K562 (cell line): ENCODE data around the gene PEPD. TPM values are rescaled to one million over a fixed set of nuclear protein-coding genes. Genes with fewer than 3 reads are reported as not detected.
A peak's percentile ranks its signal among the peaks of the same experiment; 100 is the strongest.

ENCODE experiments used
- ATAC-seq: fragments of 200-7000 bp; cut with Tn5 transposase; 3 replicates; pipeline ENCODE4 v1.9.1; 2020; ENCODE audit warnings: moderate library complexity
- BruUV-seq: library from RNA; stranded (reverse); fragments of 400-500 nt; replicated peaks from 2 replicates; lab custom pipeline; 2021; lab: Mats Ljungman, UMichigan
- CTCF ChIA-PET: fragments of 300-600 bp; formaldehyde crosslinking; extraction: SDS; loops from one replicate; lab custom pipeline; 2021; ENCODE audit warnings: low intra/inter-chr PET ratio; lab: Yijun Ruan, JAX
- POLR2A ChIA-PET: fragments of 300-600, 350-650 bp; sonication (Branson Sonifier 250); formaldehyde crosslinking; extraction: SDS; loops from one replicate; lab custom pipeline; 2021; ENCODE audit warnings: antibody characterized with exemption, inconsistent platforms; lab: Yijun Ruan, JAX
- DNase-seq, 4 experiments: peaks; one replicate each; pipeline versions ENCODE4 v3.0.0 to v3.0.0-alpha.2; 2011 to 2018; ENCODE audit warnings: low spot score in 3 of 4, mixed read lengths in 3 of 4; ENCODE audit errors: extremely low read depth in 1 of 4
- FAIRE-seq: peaks from 2 replicates; lab custom pipeline; 2011; peaks lifted over from hg19 to GRCh38; lab: Jason Lieb, UNC
- H2AFZ ChIP-seq: 2 replicates; pipeline ENCODE4 v1.6.0; 2011; ENCODE audit warnings: low read depth, low read length, control low read depth, inconsistent platforms
- H3K27ac ChIP-seq: fragments of 200-600 bp; 3 replicates; pipeline ENCODE4 v1.8.0; 2011; ENCODE audit warnings: low read depth, mild to moderate bottlenecking, control low read depth, inconsistent platforms, low read length, moderate library complexity, mixed read lengths; ENCODE audit errors: extremely low read depth
- H3K27me3 ChIP-seq, 2 experiments: fragments of 300-600 bp in 1 of 2; 2 replicates in 1 of 2; 3 replicates in 1 of 2; pipeline versions ENCODE4 v1.6.0 to v1.8.0; 2011; ENCODE audit warnings: inconsistent platforms in 2 of 2, low read length in 2 of 2, mild to moderate bottlenecking in 1 of 2, mixed read lengths in 1 of 2, moderate library complexity in 1 of 2; ENCODE audit not compliant: control insufficient read depth in 2 of 2, insufficient read depth in 2 of 2
- H3K36me3 ChIP-seq: fragments of 300-600 bp; 3 replicates; pipeline ENCODE4 v1.8.0; 2011; ENCODE audit warnings: mild to moderate bottlenecking, low read length, inconsistent platforms; ENCODE audit not compliant: control insufficient read depth, insufficient read depth
- H3K4me1 ChIP-seq, 2 experiments: fragments of 200-600 bp in 1 of 2; replicated peaks in 1 of 2; 2 replicates in 1 of 2; 3 replicates in 1 of 2; pipeline versions ENCODE4 v1.5.1 to v1.8.0; 2011; ENCODE audit warnings: inconsistent platforms in 2 of 2, low read length in 2 of 2, mild to moderate bottlenecking in 1 of 2, mixed read lengths in 1 of 2, moderate library complexity in 1 of 2; ENCODE audit not compliant: control insufficient read depth in 2 of 2, insufficient read depth in 2 of 2
- H3K4me2 ChIP-seq: 2 replicates; pipeline ENCODE4 v1.6.1; 2011; ENCODE audit warnings: low read length, control low read depth, inconsistent platforms, mixed read lengths; ENCODE audit not compliant: insufficient read depth
- H3K4me3 ChIP-seq: fragments of 200-600 bp; sonication (generic), shearing (Covaris generic); 2 replicates; pipeline ENCODE4 v1.5.1; 2016; ENCODE audit warnings: control low read depth, inconsistent platforms
- H3K79me2 ChIP-seq: fragments of 200-600 bp; 3 replicates; pipeline ENCODE4 v1.8.0; 2011; ENCODE audit warnings: low read length, inconsistent platforms; ENCODE audit not compliant: control insufficient read depth, insufficient read depth
- H3K9ac ChIP-seq, 2 experiments: 2 replicates each; pipeline versions ENCODE4 v1.6.0 to v1.6.1; 2011; ENCODE audit warnings: low read depth in 2 of 2, low read length in 2 of 2, control low read depth in 1 of 2, inconsistent platforms in 1 of 2, mild to moderate bottlenecking in 1 of 2, mixed read lengths in 1 of 2; ENCODE audit not compliant: insufficient read depth in 1 of 2
- H3K9me1 ChIP-seq: one replicate; pipeline ENCODE4 v1.6.0; 2011; ENCODE audit warnings: inconsistent platforms, mild to moderate bottlenecking, low read length, moderate library complexity; ENCODE audit not compliant: control insufficient read depth, insufficient read depth
- H3K9me3 ChIP-seq: replicated peaks from 2 replicates; pipeline ENCODE4 v1.5.1; 2011; ENCODE audit warnings: low read depth, low read length, inconsistent platforms; ENCODE audit not compliant: control insufficient read depth, insufficient read depth
- H4K20me1 ChIP-seq: replicated peaks from 2 replicates; pipeline ENCODE4 v1.6.1; 2011; ENCODE audit warnings: low read length, inconsistent platforms, mixed read lengths; ENCODE audit not compliant: control insufficient read depth, insufficient read depth
- BCL6 ChIP-seq: fragments of 250-450 bp; sonication (Bioruptor Pico); IDR thresholded peaks from 2 replicates; pipeline ENCODE4 v1.4.0; 2020
- CBFA2T3 ChIP-seq: fragments of 450-650 bp; IDR thresholded peaks from 2 replicates; pipeline ENCODE4 v1.6.1; 2017
- CEBPB ChIP-seq: fragments of 450-650 bp; IDR thresholded peaks from 2 replicates; pipeline ENCODE4 v1.6.1; 2016; ENCODE audit warnings: missing genetic modification characterization, missing compliant biosample characterization
- CREB1 ChIP-seq, 2 experiments: sonication (generic) in 1 of 2; formaldehyde crosslinking in 1 of 2; IDR thresholded peaks; 2 replicates each; pipeline versions ENCODE4 v1.6.1 to v1.8.0; 2012 to 2022; ENCODE audit warnings: inconsistent platforms in 1 of 2, mild to moderate bottlenecking in 1 of 2, missing genetic modification reagents in 1 of 2, moderate library complexity in 1 of 2
- ETV1 ChIP-seq: fragments of 450-650 bp; conservative IDR thresholded peaks from 2 replicates; pipeline ENCODE4 v1.6.1; 2016; ENCODE audit warnings: missing genetic modification characterization, control low read depth, low read depth, missing compliant biosample characterization
- GABPA ChIP-seq: fragments of 200-800 bp; sonication (Bioruptor generic); conservative IDR thresholded peaks from 2 replicates; pipeline ENCODE4 v1.6.1; 2016; ENCODE audit warnings: low read depth, missing genetic modification characterization, missing compliant biosample characterization
- PHF21A ChIP-seq: fragments of 450-650 bp; IDR thresholded peaks from 2 replicates; pipeline ENCODE4 v1.6.1; 2017; ENCODE audit warnings: low read depth, borderline replicate concordance
- SMAD4 ChIP-seq: fragments of 250-450 bp; sonication (Bioruptor Pico); conservative IDR thresholded peaks from 2 replicates; pipeline ENCODE4 v1.8.0; 2021; ENCODE audit warnings: inconsistent platforms, mild to moderate bottlenecking, moderate library complexity
- TAL1 ChIP-seq: fragments of 450-650 bp; IDR thresholded peaks from 2 replicates; pipeline ENCODE4 v1.6.1; 2016; ENCODE audit warnings: mild to moderate bottlenecking
- TBL1XR1 ChIP-seq, 2 experiments: IDR thresholded peaks; 2 replicates each; pipeline ENCODE4 v1.6.1; 2012; ENCODE audit warnings: improper control_type of control experiment in 2 of 2, low read length in 2 of 2, mild to moderate bottlenecking in 1 of 2
- TCF3 ChIP-seq: sonication (generic); formaldehyde crosslinking; IDR thresholded peaks from 2 replicates; pipeline ENCODE4 v1.4.0; 2020; ENCODE audit warnings: mild to moderate bottlenecking, missing genetic modification reagents
- TEAD4 ChIP-seq, 2 experiments: sonication (generic) in 1 of 2; formaldehyde crosslinking in 1 of 2; IDR thresholded peaks; 2 replicates each; pipeline versions ENCODE4 v1.6.1 to v1.8.0; 2012 to 2022; ENCODE audit warnings: borderline replicate concordance in 1 of 2, inconsistent platforms in 1 of 2, low read length in 1 of 2, mild to moderate bottlenecking in 1 of 2, missing genetic modification reagents in 1 of 2
- TRIM24 ChIP-seq, 2 experiments: fragments of 450-650 bp; IDR thresholded peaks; 2 replicates each; pipeline ENCODE4 v1.6.1; 2016
- ZNF311 ChIP-seq: fragments of 250-450 bp; sonication (Bioruptor Pico); IDR thresholded peaks from 2 replicates; pipeline ENCODE4 v1.4.0; 2020; ENCODE audit warnings: mild to moderate bottlenecking, moderate library complexity
- ZNF507 ChIP-seq: conservative IDR thresholded peaks from 2 replicates; pipeline ENCODE4 v1.6.1; 2017; ENCODE audit warnings: missing genetic modification characterization, missing compliant biosample characterization
- ZNF57 ChIP-seq: fragments of 450-650 bp; formaldehyde crosslinking; IDR thresholded peaks from 2 replicates; pipeline ENCODE4 v1.4.0; 2020; ENCODE audit warnings: mild to moderate bottlenecking, moderate library complexity
- WGBS: fragments of 100-300 bp; shearing (Covaris generic); methylation state at CpG from one replicate; pipeline ENCODE4 v1.1.6; 2016; ENCODE audit warnings: low coverage, mixed read lengths; ENCODE audit not compliant: insufficient coverage; ENCODE audit errors: missing lambda C conversion rate; 5-methylcytosine and 5-hydroxymethylcytosine counted together
- in situ Hi-C: fragments of 300-500 bp; cut with MboI; formaldehyde crosslinking; loops from 4 replicates; pipeline ENCODE4 v1.15.0; 2018; ENCODE audit warnings: inconsistent platforms, mixed read lengths
- intact Hi-C: fragments of 100-400 bp; cut with micrococcal nuclease; formaldehyde crosslinking; loops from 2 replicates; pipeline ENCODE4 v1.14.2; 2022
- polyA plus RNA-seq, 8 experiments: library from polyadenylated mRNA; depleted of rRNA in 4 of 8; stranded (reverse) in 5 of 8; unstranded in 3 of 8; fragments of >200 nt; fragmentation: Nextera tagmentation in 2 of 8; fragmentation: Illumina TruSeq in 1 of 8; extraction: Ambion mirVana in 2 of 8; extraction: Trizol in 1 of 8; gene quantifications; 2 replicates each; pipeline versions ENCODE4 v1.2.1 to v1.2.3, GENCODE V29; 2011 to 2014; ENCODE audit warnings: inconsistent platforms in 1 of 8, missing spikeins in 1 of 8
- total RNA-seq, 7 experiments: library from RNA; depleted of rRNA in 6 of 7; stranded (reverse); fragments of >200 nt in 6 of 7; fragmentation: Illumina TruSeq in 2 of 7; extraction: Trizol in 2 of 7; gene quantifications; 2 replicates each; pipeline versions ENCODE4 v1.2.1 to v1.2.3, GENCODE V29; 2011 to 2021; ENCODE audit warnings: low replicate concordance in 1 of 7
- TF ChIP-seq, protein P1 (sequence below): fragments of 250-450 bp; sonication (Bioruptor Pico); IDR thresholded peaks from 2 replicates; pipeline ENCODE4 v1.5.0; 2020; ENCODE audit warnings: mild to moderate bottlenecking, borderline replicate concordance
- TF ChIP-seq, protein P2 (sequence below): fragments of 450-650 bp; formaldehyde crosslinking; IDR thresholded peaks from 2 replicates; pipeline ENCODE4 v1.4.0; 2020; ENCODE audit warnings: mild to moderate bottlenecking, moderate library complexity

The PEPD gene
- total and polyA plus RNA-seq, 9 of the 15 experiments (the other 6 are each of a cell fraction or from before 2014, with no cell fraction given), result 1.3 to 19.2 (median 16.0) TPM

DNA sequence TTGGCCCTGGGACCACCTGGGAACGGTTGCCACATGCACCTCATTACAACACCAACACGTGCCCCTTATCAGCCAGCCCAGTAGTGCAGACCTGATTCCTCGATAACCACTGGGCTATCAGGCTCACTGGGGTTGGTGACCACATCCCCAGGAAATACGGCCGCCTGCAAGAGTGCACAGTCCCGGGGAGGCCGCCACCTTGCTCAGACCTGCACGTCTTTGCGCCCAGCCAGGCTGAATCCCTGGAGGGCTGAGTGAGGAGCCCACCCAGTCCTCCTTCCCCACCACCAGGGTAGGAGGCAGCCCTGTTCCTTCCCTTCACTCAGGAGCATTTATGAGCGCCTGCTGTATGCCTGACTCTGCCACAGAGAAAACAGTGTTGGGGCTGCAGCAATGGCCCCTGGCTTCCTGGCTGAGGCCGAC, 80.3 kb downstream of the PEPD start:
- ChIA-PET POLR2A (interaction anchor here (0.8 kb wide), 1 partner anchor 17 kb away, joined by 3 read pairs; no protein-coding TSS in a partner anchor), CTCF (interaction anchor here (0.5 kb wide), 1 partner anchor 900 kb away, joined by 3 read pairs; no protein-coding TSS in a partner anchor)
- 2% methylated on average over 10 of the region's 11 CpGs for WGBS
- ATAC-seq, result peak; percentile 56; the same call in 2 of the 3 replicates
- H3K4me1 ChIP-seq, result no peaks in the 10 kb centered on the region; a peak in 2 of 5 replicates
- H3K4me3 ChIP-seq, result no peak overlapping the region
- H2AFZ ChIP-seq, result no peak overlapping the region
- H3K9me3 ChIP-seq, result no peaks in the 10 kb centered on the region
- DNase-seq, result no peak
- no peak overlapping the region for H3K9ac ChIP-seq
- H3K27ac ChIP-seq, result no peak overlapping the region
- no peak overlapping the region for H3K4me2 ChIP-seq
- H3K27me3 ChIP-seq, result peaks cover 3 to 43% of the 10 kb centered on the region in 2 experiments; a peak in 3 of 5 replicates
- in situ Hi-C loops, result loop anchor here (25.0 kb wide), 1 partner anchor 1271 kb away; no protein-coding TSS in a partner anchor
- no peaks in the 10 kb centered on the region for H3K36me3 ChIP-seq
- peaks cover 14% of the 10 kb centered on the region; the same call in 1 of the 2 replicates for H4K20me1 ChIP-seq
- no peaks in the 10 kb centered on the region for H3K9me1 ChIP-seq
- no peaks in the 10 kb centered on the region for H3K79me2 ChIP-seq
- intact Hi-C loops, result no loop called here
- no peak for FAIRE-seq
- BruUV-seq, result no TSS peak
- 0 out of 2 replicates have a peak, but pooled peaks have one; percentile 31 for TF ChIP-seq ZNF311 (CRISPR knock-in tag)
- no peak for TF ChIP-seq CREB1 (IDR thresholded peaks at IDR 0.05)
- no peak for TF ChIP-seq CREB1 (CRISPR knock-in tag; IDR thresholded peaks at IDR 0.05)
- TF ChIP-seq BCL6 (CRISPR knock-in tag), result 0 out of 2 replicates have a peak, but pooled peaks have one; percentile 25
- TF ChIP-seq PHF21A, result no peak
- no peak for TF ChIP-seq ZNF507
- TF ChIP-seq, protein P1, sequence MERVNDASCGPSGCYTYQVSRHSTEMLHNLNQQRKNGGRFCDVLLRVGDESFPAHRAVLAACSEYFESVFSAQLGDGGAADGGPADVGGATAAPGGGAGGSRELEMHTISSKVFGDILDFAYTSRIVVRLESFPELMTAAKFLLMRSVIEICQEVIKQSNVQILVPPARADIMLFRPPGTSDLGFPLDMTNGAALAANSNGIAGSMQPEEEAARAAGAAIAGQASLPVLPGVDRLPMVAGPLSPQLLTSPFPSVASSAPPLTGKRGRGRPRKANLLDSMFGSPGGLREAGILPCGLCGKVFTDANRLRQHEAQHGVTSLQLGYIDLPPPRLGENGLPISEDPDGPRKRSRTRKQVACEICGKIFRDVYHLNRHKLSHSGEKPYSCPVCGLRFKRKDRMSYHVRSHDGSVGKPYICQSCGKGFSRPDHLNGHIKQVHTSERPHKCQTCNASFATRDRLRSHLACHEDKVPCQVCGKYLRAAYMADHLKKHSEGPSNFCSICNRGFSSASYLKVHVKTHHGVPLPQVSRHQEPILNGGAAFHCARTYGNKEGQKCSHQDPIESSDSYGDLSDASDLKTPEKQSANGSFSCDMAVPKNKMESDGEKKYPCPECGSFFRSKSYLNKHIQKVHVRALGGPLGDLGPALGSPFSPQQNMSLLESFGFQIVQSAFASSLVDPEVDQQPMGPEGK, result no peak
- TF ChIP-seq ETV1 (tag), result 0 out of 2 replicates have a peak, but pooled peaks have one; percentile 37
- TF ChIP-seq, protein P2, sequence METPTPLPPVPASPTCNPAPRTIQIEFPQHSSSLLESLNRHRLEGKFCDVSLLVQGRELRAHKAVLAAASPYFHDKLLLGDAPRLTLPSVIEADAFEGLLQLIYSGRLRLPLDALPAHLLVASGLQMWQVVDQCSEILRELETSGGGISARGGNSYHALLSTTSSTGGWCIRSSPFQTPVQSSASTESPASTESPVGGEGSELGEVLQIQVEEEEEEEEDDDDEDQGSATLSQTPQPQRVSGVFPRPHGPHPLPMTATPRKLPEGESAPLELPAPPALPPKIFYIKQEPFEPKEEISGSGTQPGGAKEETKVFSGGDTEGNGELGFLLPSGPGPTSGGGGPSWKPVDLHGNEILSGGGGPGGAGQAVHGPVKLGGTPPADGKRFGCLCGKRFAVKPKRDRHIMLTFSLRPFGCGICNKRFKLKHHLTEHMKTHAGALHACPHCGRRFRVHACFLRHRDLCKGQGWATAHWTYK (CRISPR knock-in tag), result 0 out of 2 replicates have a peak, but pooled peaks have one; percentile 26
- no peak for TF ChIP-seq ZNF57 (CRISPR knock-in tag)
- peak; percentile 49; the same call in 1 of the 2 replicates for TF ChIP-seq TEAD4 (IDR thresholded peaks at IDR 0.05; ENCODE audit: low read length)
- no peak for TF ChIP-seq TEAD4 (CRISPR knock-in tag; IDR thresholded peaks at IDR 0.05; ENCODE audit: borderline replicate concordance)
- peak; percentile 35; the same call in 1 of the 2 replicates for TF ChIP-seq TAL1
- TF ChIP-seq CEBPB (tag), result 0 out of 2 replicates have a peak, but pooled peaks have one; percentile 2
- TF ChIP-seq TRIM24 (IDR thresholded peaks at IDR 0.05), result peak; percentile 40 to 59; a peak in 1 of 4 replicates
- no peak for TF ChIP-seq TBL1XR1 (IDR thresholded peaks at IDR 0.05; ENCODE audit: low read length in 2 of 2)
- TF ChIP-seq CBFA2T3, result peak; percentile 66
- TF ChIP-seq SMAD4 (CRISPR knock-in tag), result peak; percentile 84
- 0 out of 2 replicates have a peak, but pooled peaks have one; percentile 26 for TF ChIP-seq GABPA (tag)
- TF ChIP-seq TCF3 (CRISPR knock-in tag), result peak; percentile 47; the same call in 1 of the 2 replicates
